IPS-15b (cell line): ENCODE results near the gene PLSCR3.
"Not testable (repeated sequence)": the region's sequence is repeated elsewhere in the genome, so short reads cannot be mapped to it uniquely, and the experiment has no call there.

ENCODE experiments used
- H3K27me3 ChIP-seq: one replicate; pipeline ENCODE4 v1.6.1; 2013; ENCODE audit warnings: low read length; ENCODE audit not compliant: control insufficient read depth, insufficient read depth
- H3K36me3 ChIP-seq: one replicate; pipeline ENCODE4 v1.6.1; 2013; ENCODE audit warnings: low read length; ENCODE audit not compliant: control insufficient read depth, insufficient read depth
- H3K4me1 ChIP-seq: one replicate; pipeline ENCODE4 v1.6.1; 2013; ENCODE audit warnings: mild to moderate bottlenecking, low read length; ENCODE audit not compliant: control insufficient read depth, insufficient read depth
- H3K4me3 ChIP-seq: one replicate; pipeline ENCODE4 v1.5.1; 2013; ENCODE audit warnings: low read depth, low read length
- H3K9ac ChIP-seq: one replicate; pipeline ENCODE4 v1.6.1; 2013; ENCODE audit warnings: low read depth, mild to moderate bottlenecking, low read length
- H3K9me3 ChIP-seq: one replicate; pipeline ENCODE4 v1.6.1; 2013; ENCODE audit warnings: mild to moderate bottlenecking, low read length; ENCODE audit not compliant: control insufficient read depth, insufficient read depth

PLSCR3 gene

GRCh38 chr17:7383371-7383741, 11.0 kb downstream of the PLSCR3 start:
- peaks cover 9% of the 10 kb centered on the region for H3K4me1 ChIP-seq
- peaks cover 35% of the 10 kb centered on the region for H3K27me3 ChIP-seq
- peak overlapping the region; percentile 76 for H3K4me3 ChIP-seq
- no peaks in the 10 kb centered on the region for H3K9me3 ChIP-seq
- H3K9ac ChIP-seq, result no peak overlapping the region
- no peaks in the 10 kb centered on the region for H3K36me3 ChIP-seq

DNA sequence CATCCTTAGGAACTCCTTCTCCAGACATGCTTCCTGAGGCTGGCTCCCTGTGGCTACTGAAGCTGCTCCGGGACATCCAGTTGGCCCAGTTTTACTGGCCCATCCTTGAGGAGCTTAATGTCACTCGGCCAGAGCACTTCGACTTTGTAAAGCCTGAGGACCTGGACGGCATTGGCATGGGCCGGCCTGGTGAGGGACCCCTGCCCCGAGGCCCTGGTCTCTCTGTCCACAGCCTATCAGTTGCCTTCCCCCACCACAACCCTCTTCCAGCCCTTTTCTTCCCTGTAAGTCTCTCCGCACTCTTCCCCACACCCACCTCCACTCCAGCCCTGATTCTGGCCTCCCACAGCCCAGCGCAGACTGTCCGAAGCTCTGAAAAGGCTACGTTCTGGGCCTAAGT, 11.4 kb downstream of the PLSCR3 start:
- peaks cover 9% of the 10 kb centered on the region for H3K4me1 ChIP-seq
- H3K4me3 ChIP-seq, result no peak overlapping the region
- no peaks in the 10 kb centered on the region for H3K36me3 ChIP-seq
- H3K9ac ChIP-seq, result no peak overlapping the region
- H3K9me3 ChIP-seq, result no peaks in the 10 kb centered on the region
- peaks cover 35% of the 10 kb centered on the region for H3K27me3 ChIP-seq

DNA sequence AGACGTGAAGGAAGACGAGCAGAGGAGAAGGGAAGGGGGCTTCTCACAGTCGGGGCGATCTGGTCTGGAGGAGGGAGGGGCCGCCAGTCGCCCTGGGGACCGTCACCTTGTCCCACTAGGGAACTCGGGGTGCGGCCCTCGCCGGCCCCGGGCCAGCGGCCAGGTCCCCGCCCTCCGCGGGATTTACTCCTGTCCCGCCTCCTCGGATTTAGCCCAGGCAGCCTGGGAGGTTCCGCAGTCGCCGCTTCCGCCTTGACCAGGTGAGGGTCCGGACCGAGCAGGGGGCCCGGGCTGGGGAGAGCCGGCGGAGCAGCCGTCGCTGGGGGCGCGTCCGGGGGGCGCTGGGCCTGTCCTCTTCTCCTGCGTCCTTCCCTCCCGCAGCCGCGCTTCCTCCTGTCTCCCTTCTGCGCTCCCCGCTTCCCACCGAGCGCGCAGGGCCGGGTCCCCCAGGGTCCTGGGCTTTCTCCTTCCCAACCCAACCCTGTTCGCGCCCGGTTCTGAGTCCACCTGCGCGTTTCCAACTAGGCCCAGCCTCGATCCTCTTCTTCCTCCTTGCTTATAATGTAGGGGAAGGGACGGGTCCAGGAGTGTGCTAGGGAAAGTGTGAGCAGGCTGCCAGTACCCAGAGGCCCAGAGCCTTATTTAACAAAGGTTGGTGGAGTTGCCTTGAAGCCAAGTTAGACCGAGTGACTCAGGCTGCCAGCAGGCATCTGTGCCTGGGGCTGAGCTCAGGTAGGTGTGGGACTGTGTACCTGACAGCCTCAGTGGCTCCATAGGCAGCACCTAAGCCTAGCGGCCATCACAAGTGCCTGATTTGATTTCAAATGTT, 13.3 kb downstream of the PLSCR3 start, which contains the start of gene TNK1:
TSS of gene TNK1 (plus strand) at position 235 of the 829 bp plus-strand sequence. CDS start 1,838 bp downstream, outside the sequence.
- H3K9me3 ChIP-seq, result no peaks in the 10 kb centered on the region
- H3K4me1 ChIP-seq, result peaks cover 9% of the 10 kb centered on the region
- H3K9ac ChIP-seq, result no peak within 1 kb of the TSS
- peaks cover 35% of the 10 kb centered on the region for H3K27me3 ChIP-seq
- H3K4me3 ChIP-seq, result peak within 1 kb of the TSS; percentile 50
- H3K36me3 ChIP-seq, result no peaks in the 10 kb centered on the region

- H3K27me3 ChIP-seq, result peaks cover 35% of the 10 kb centered on the region
- peak overlapping the region; percentile 50 for H3K4me3 ChIP-seq
- H3K9ac ChIP-seq, result no peak overlapping the region
- no peaks in the 10 kb centered on the region for H3K9me3 ChIP-seq
- peaks cover 9% of the 10 kb centered on the region for H3K4me1 ChIP-seq
- H3K36me3 ChIP-seq, result no peaks in the 10 kb centered on the region
Measured at GRCh38 chr17:7380321-7380720, 14.0 kb downstream of the PLSCR3 start.

GRCh38 chr17:7379134-7379533, 15.2 kb downstream of the PLSCR3 start:
- Histone ChIP-seq H3K4me3 (no peak overlapping the region), H3K9me3 (no peaks in the 10 kb centered on the region), H3K36me3 (no peaks in the 10 kb centered on the region), H3K4me1 (peaks cover 9% of the 10 kb centered on the region), H3K9ac (no peak overlapping the region), H3K27me3 (peaks cover 35% of the 10 kb centered on the region)

DNA sequence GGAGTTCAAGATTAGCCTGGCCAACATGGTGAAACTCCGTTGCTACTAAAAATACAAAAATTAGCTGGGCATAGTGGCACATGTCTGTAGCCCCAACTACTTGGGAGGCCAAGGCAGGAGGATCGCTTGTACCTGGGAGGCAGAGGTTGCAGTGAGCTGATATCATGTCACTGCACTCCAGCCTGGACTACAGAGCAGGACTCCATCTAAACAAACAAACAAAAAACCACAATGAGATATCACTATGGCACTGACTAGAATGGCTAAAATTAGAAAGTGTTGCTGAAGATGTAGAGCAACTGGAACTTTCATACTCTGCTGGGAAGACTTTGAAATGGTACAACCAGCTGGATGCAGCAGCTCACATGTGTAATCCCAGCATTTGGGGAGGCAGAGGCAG, 20.0 kb downstream of the PLSCR3 start:
- no peak overlapping the region for H3K4me3 ChIP-seq
- H3K9ac ChIP-seq, result no peak overlapping the region
- H3K36me3 ChIP-seq, result no peaks in the 10 kb centered on the region
- H3K9me3 ChIP-seq, result no peaks in the 10 kb centered on the region
- no peaks in the 10 kb centered on the region for H3K4me1 ChIP-seq
- H3K27me3 ChIP-seq, result no peaks in the 10 kb centered on the region

DNA sequence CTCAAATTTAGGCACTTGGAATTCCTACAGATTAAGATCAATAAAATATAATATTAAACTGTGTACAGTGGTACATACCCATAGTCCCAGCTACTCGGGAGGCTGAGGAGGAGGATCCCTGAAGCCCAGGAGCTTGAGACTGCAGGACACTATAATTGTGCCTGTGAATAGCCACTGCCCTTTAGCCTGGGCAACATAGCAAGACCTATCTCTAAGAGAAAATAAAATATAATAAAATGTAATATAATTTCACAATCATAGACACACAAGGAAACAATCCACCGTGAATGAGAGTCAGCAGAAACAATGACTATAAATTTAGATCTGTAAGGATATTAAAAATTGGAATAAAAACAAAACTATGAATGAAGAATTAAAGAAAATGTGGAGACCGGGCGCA, 23.5 kb downstream of the PLSCR3 start:
- Histone ChIP-seq H3K9me3 (no peaks in the 10 kb centered on the region), H3K36me3 (no peaks in the 10 kb centered on the region), H3K27me3 (no peaks in the 10 kb centered on the region), H3K4me3 (no peak overlapping the region), H3K4me1 (peaks cover 4% of the 10 kb centered on the region), H3K9ac (no peak overlapping the region)

DNA sequence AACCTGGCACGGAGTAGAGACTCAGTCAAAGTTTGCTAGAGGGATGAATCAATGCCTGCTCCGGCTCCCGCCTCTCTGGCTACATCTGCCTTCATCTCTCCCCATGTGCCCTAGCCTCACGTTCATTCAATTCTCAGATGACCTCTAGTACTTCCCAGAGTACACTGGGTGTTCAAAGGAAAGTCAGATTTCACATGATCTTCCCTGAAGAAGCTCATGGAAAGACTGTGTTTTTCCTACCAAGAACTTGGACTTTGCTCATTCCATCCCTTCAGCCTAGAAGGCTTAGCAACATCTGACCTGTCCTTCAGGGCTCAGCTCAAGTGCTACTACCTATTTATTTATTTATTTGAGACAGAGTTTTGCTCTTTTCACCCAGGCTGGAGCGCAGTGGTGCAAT, 24.5 kb downstream of the PLSCR3 start:
- Histone ChIP-seq H3K4me3 (no peak overlapping the region), H3K9ac (no peak overlapping the region), H3K36me3 (no peaks in the 10 kb centered on the region), H3K4me1 (peaks cover 4% of the 10 kb centered on the region), H3K9me3 (no peaks in the 10 kb centered on the region), H3K27me3 (no peaks in the 10 kb centered on the region)

DNA sequence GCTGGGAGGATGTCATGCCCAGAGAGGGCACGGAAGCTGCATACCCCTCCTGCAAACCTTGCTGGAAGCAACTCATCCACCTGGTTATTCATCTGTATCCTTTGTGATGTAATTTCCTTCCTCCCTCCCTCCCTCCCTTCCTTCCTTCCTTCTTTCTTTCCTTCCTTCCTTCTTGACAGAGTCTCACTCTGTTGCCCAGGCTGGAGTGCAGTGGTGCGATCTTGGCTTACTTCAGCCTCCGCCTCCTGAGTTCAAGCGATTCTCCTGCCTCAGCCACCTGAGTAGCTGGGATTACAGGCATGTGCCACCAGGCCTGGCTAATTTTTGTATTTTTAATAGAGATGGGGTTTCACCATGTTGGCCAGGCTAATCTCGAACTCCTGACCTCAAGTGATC, 25.7 kb downstream of the PLSCR3 start:
- not testable (repeated sequence) for H3K4me3 ChIP-seq

GRCh38 chr17:7367918-7368598, 26.3 kb downstream of the PLSCR3 start:
- no peak overlapping the region for H3K9ac ChIP-seq
- no peak overlapping the region for H3K4me3 ChIP-seq
- peaks cover 4% of the 10 kb centered on the region for H3K4me1 ChIP-seq
- H3K27me3 ChIP-seq, result no peaks in the 10 kb centered on the region
- no peaks in the 10 kb centered on the region for H3K9me3 ChIP-seq
- no peaks in the 10 kb centered on the region for H3K36me3 ChIP-seq

More for the DNA sequence above, 25.7 kb downstream of the PLSCR3 start:
- H3K9ac ChIP-seq, H3K4me1 ChIP-seq, H3K9me3 ChIP-seq, H3K27me3 ChIP-seq, H3K36me3 ChIP-seq: not testable (repeated sequence)

GRCh38 chr17:7367083-7367482, 27.2 kb downstream of the PLSCR3 start:
- Histone ChIP-seq H3K9ac (no peak overlapping the region), H3K9me3 (no peaks in the 10 kb centered on the region), H3K27me3 (no peaks in the 10 kb centered on the region), H3K36me3 (no peaks in the 10 kb centered on the region), H3K4me3 (no peak overlapping the region), H3K4me1 (peaks cover 4% of the 10 kb centered on the region)

DNA sequence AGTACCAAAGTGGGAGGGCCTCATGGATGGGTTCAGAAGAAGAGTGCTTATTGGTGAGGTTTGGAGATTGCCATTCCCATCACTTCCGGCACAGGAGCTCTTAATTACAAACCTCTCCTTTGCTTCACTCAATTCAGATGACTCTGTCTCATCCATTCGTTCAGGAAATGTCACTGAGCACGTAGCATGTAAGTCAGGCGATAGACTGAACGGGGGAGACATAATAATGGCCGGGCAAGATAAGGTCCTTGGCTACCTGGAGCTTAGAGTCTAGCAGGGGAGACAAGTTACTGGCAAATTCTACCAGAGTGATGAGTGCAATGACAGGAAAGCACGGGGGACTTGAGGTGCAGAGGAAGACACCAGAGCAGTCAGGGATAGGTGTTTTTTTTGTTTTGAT, 28.4 kb downstream of the PLSCR3 start:
- not testable (repeated sequence) for H3K9me3 ChIP-seq, H3K4me3 ChIP-seq, H3K9ac ChIP-seq, H3K27me3 ChIP-seq, H3K36me3 ChIP-seq, H3K4me1 ChIP-seq
